ENCODE results near the gene CTNND2.

The CTNND2 gene

GRCh38 chr5:11560915-11561697 is 343.1 kb downstream of the CTNND2 start:
- no peaks in the 10 kb centered on the region for H3K27me3 ChIP-seq (ENCODE audit: control insufficient read depth in 1 of 2, insufficient read depth in 2 of 2, low read length in 2 of 2)
- H3K9me3 ChIP-seq (ENCODE audit: control insufficient read depth in 1 of 2, low read length in 2 of 2) = no peaks in the 10 kb centered on the region
- no peaks in the 10 kb centered on the region for H3K36me3 ChIP-seq (ENCODE audit: control insufficient read depth in 1 of 2, insufficient read depth in 2 of 2, low read length in 2 of 2)
- no peak overlapping the region for H3K9ac ChIP-seq (ENCODE audit: low read depth in 1 of 2, low read length in 2 of 2)
- H3K4me1 ChIP-seq (ENCODE audit: control insufficient read depth in 1 of 2, insufficient read depth in 2 of 2, low read length in 2 of 2) = no peaks in the 10 kb centered on the region
- no peak overlapping the region for H3K27ac ChIP-seq (ENCODE audit: low read depth, low read length)
- no peak overlapping the region for H3K4me3 ChIP-seq (ENCODE audit: low read depth in 1 of 2, low read length in 2 of 2)

- Histone ChIP-seq H3K27ac (ENCODE audit: low read depth, low read length) (no peak overlapping the region), H3K4me1 (ENCODE audit: control insufficient read depth in 1 of 2, insufficient read depth in 2 of 2, low read length in 2 of 2) (no peaks in the 10 kb centered on the region), H3K36me3 (ENCODE audit: control insufficient read depth in 1 of 2, insufficient read depth in 2 of 2, low read length in 2 of 2) (no peaks in the 10 kb centered on the region), H3K4me3 (ENCODE audit: low read depth in 1 of 2, low read length in 2 of 2) (no peak overlapping the region), H3K9me3 (ENCODE audit: control insufficient read depth in 1 of 2, low read length in 2 of 2) (no peaks in the 10 kb centered on the region), H3K9ac (ENCODE audit: low read depth in 1 of 2, low read length in 2 of 2) (no peak overlapping the region), H3K27me3 (ENCODE audit: control insufficient read depth in 1 of 2, insufficient read depth in 2 of 2, low read length in 2 of 2) (no peaks in the 10 kb centered on the region)
Measured at GRCh38 chr5:11557063-11557462, 347.2 kb downstream of the CTNND2 start.

GRCh38 chr5:11555171-11555570 is 349.1 kb downstream of the CTNND2 start:
- Histone ChIP-seq H3K4me1 (ENCODE audit: control insufficient read depth in 1 of 2, insufficient read depth in 2 of 2, low read length in 2 of 2) (no peaks in the 10 kb centered on the region), H3K9ac (ENCODE audit: low read depth in 1 of 2, low read length in 2 of 2) (no peak overlapping the region), H3K27me3 (ENCODE audit: control insufficient read depth in 1 of 2, insufficient read depth in 2 of 2, low read length in 2 of 2) (no peaks in the 10 kb centered on the region), H3K36me3 (ENCODE audit: control insufficient read depth in 1 of 2, insufficient read depth in 2 of 2, low read length in 2 of 2) (no peaks in the 10 kb centered on the region), H3K27ac (ENCODE audit: low read depth, low read length) (no peak overlapping the region), H3K4me3 (ENCODE audit: low read depth in 1 of 2, low read length in 2 of 2) (no peak overlapping the region), H3K9me3 (ENCODE audit: control insufficient read depth in 1 of 2, low read length in 2 of 2) (no peaks in the 10 kb centered on the region)

- Histone ChIP-seq H3K4me1 (ENCODE audit: control insufficient read depth in 1 of 2, insufficient read depth in 2 of 2, low read length in 2 of 2) (no peaks in the 10 kb centered on the region), H3K9me3 (ENCODE audit: control insufficient read depth in 1 of 2, low read length in 2 of 2) (no peaks in the 10 kb centered on the region), H3K27me3 (ENCODE audit: control insufficient read depth in 1 of 2, insufficient read depth in 2 of 2, low read length in 2 of 2) (no peaks in the 10 kb centered on the region), H3K27ac (ENCODE audit: low read depth, low read length) (no peak overlapping the region), H3K36me3 (ENCODE audit: control insufficient read depth in 1 of 2, insufficient read depth in 2 of 2, low read length in 2 of 2) (no peaks in the 10 kb centered on the region), H3K9ac (ENCODE audit: low read depth in 1 of 2, low read length in 2 of 2) (no peak overlapping the region), H3K4me3 (ENCODE audit: low read depth in 1 of 2, low read length in 2 of 2) (no peak overlapping the region)
Measured at GRCh38 chr5:11547730-11548129, 356.5 kb downstream of the CTNND2 start.

- Histone ChIP-seq H3K4me1 (ENCODE audit: control insufficient read depth in 1 of 2, insufficient read depth in 2 of 2, low read length in 2 of 2) (no peaks in the 10 kb centered on the region), H3K27me3 (ENCODE audit: control insufficient read depth in 1 of 2, insufficient read depth in 2 of 2, low read length in 2 of 2) (no peaks in the 10 kb centered on the region), H3K36me3 (ENCODE audit: control insufficient read depth in 1 of 2, insufficient read depth in 2 of 2, low read length in 2 of 2) (no peaks in the 10 kb centered on the region), H3K9ac (ENCODE audit: low read depth in 1 of 2, low read length in 2 of 2) (no peak overlapping the region), H3K9me3 (ENCODE audit: control insufficient read depth in 1 of 2, low read length in 2 of 2) (no peaks in the 10 kb centered on the region), H3K27ac (ENCODE audit: low read depth, low read length) (no peak overlapping the region), H3K4me3 (ENCODE audit: low read depth in 1 of 2, low read length in 2 of 2) (no peak overlapping the region)
Measured at GRCh38 chr5:11547140-11547539, 357.1 kb downstream of the CTNND2 start.

GRCh38 chr5:11540112-11540511 is 364.1 kb downstream of the CTNND2 start:
- Histone ChIP-seq H3K9ac (ENCODE audit: low read depth in 1 of 2, low read length in 2 of 2) (no peak overlapping the region), H3K27me3 (ENCODE audit: control insufficient read depth in 1 of 2, insufficient read depth in 2 of 2, low read length in 2 of 2) (no peaks in the 10 kb centered on the region), H3K4me1 (ENCODE audit: control insufficient read depth in 1 of 2, insufficient read depth in 2 of 2, low read length in 2 of 2) (no peaks in the 10 kb centered on the region), H3K27ac (ENCODE audit: low read depth, low read length) (no peak overlapping the region), H3K36me3 (ENCODE audit: control insufficient read depth in 1 of 2, insufficient read depth in 2 of 2, low read length in 2 of 2) (no peaks in the 10 kb centered on the region), H3K9me3 (ENCODE audit: control insufficient read depth in 1 of 2, low read length in 2 of 2) (no peaks in the 10 kb centered on the region), H3K4me3 (ENCODE audit: low read depth in 1 of 2, low read length in 2 of 2) (no peak overlapping the region)

GRCh38 chr5:11531811-11532555 is 372.3 kb downstream of the CTNND2 start:
- Histone ChIP-seq H3K4me3 (ENCODE audit: low read depth in 1 of 2, low read length in 2 of 2) (no peak overlapping the region), H3K4me1 (ENCODE audit: control insufficient read depth in 1 of 2, insufficient read depth in 2 of 2, low read length in 2 of 2) (no peaks in the 10 kb centered on the region), H3K27me3 (ENCODE audit: control insufficient read depth in 1 of 2, insufficient read depth in 2 of 2, low read length in 2 of 2) (no peaks in the 10 kb centered on the region), H3K9me3 (ENCODE audit: control insufficient read depth in 1 of 2, low read length in 2 of 2) (no peaks in the 10 kb centered on the region), H3K36me3 (ENCODE audit: control insufficient read depth in 1 of 2, insufficient read depth in 2 of 2, low read length in 2 of 2) (no peaks in the 10 kb centered on the region), H3K9ac (ENCODE audit: low read depth in 1 of 2, low read length in 2 of 2) (no peak overlapping the region), H3K27ac (ENCODE audit: low read depth, low read length) (no peak overlapping the region)

- Histone ChIP-seq H3K9ac (ENCODE audit: low read depth in 1 of 2, low read length in 2 of 2) (no peak overlapping the region), H3K27ac (ENCODE audit: low read depth, low read length) (no peak overlapping the region), H3K9me3 (ENCODE audit: control insufficient read depth in 1 of 2, low read length in 2 of 2) (no peaks in the 10 kb centered on the region), H3K4me1 (ENCODE audit: control insufficient read depth in 1 of 2, insufficient read depth in 2 of 2, low read length in 2 of 2) (no peaks in the 10 kb centered on the region), H3K4me3 (ENCODE audit: low read depth in 1 of 2, low read length in 2 of 2) (no peak overlapping the region), H3K27me3 (ENCODE audit: control insufficient read depth in 1 of 2, insufficient read depth in 2 of 2, low read length in 2 of 2) (no peaks in the 10 kb centered on the region), H3K36me3 (ENCODE audit: control insufficient read depth in 1 of 2, insufficient read depth in 2 of 2, low read length in 2 of 2) (no peaks in the 10 kb centered on the region)
Measured at GRCh38 chr5:11528720-11529119, 375.5 kb downstream of the CTNND2 start.

- Histone ChIP-seq H3K27me3 (ENCODE audit: control insufficient read depth in 1 of 2, insufficient read depth in 2 of 2, low read length in 2 of 2) (no peaks in the 10 kb centered on the region), H3K27ac (ENCODE audit: low read depth, low read length) (no peak overlapping the region), H3K9me3 (ENCODE audit: control insufficient read depth in 1 of 2, low read length in 2 of 2) (no peaks in the 10 kb centered on the region), H3K4me1 (ENCODE audit: control insufficient read depth in 1 of 2, insufficient read depth in 2 of 2, low read length in 2 of 2) (no peaks in the 10 kb centered on the region), H3K4me3 (ENCODE audit: low read depth in 1 of 2, low read length in 2 of 2) (no peak overlapping the region), H3K36me3 (ENCODE audit: control insufficient read depth in 1 of 2, insufficient read depth in 2 of 2, low read length in 2 of 2) (no peaks in the 10 kb centered on the region), H3K9ac (ENCODE audit: low read depth in 1 of 2, low read length in 2 of 2) (no peak overlapping the region)
Measured at GRCh38 chr5:11527652-11528349, 376.4 kb downstream of the CTNND2 start.

- no peak overlapping the region for H3K9ac ChIP-seq (ENCODE audit: low read depth in 1 of 2, low read length in 2 of 2)
- no peak overlapping the region for H3K4me3 ChIP-seq (ENCODE audit: low read depth in 1 of 2, low read length in 2 of 2)
- H3K27me3 ChIP-seq (ENCODE audit: control insufficient read depth in 1 of 2, insufficient read depth in 2 of 2, low read length in 2 of 2) = no peaks in the 10 kb centered on the region
- no peaks in the 10 kb centered on the region for H3K36me3 ChIP-seq (ENCODE audit: control insufficient read depth in 1 of 2, insufficient read depth in 2 of 2, low read length in 2 of 2)
- H3K27ac ChIP-seq (ENCODE audit: low read depth, low read length) = no peak overlapping the region
- H3K4me1 ChIP-seq (ENCODE audit: control insufficient read depth in 1 of 2, insufficient read depth in 2 of 2, low read length in 2 of 2) = no peaks in the 10 kb centered on the region
- H3K9me3 ChIP-seq (ENCODE audit: control insufficient read depth in 1 of 2, low read length in 2 of 2) = no peaks in the 10 kb centered on the region
Measured at GRCh38 chr5:11525020-11525419, 379.2 kb downstream of the CTNND2 start.

Data from duodenal mucosa (tissue), 2 donors.